ENCODE measurements around the gene JMJD6. TPM values are rescaled to one million over a fixed set of nuclear protein-coding genes. Genes with fewer than 3 reads are reported as not detected.

The JMJD6 gene
- total RNA-seq, 4 donors from 2014 or later = 21.5 to 42.6 (median 38.8) TPM

DNA sequence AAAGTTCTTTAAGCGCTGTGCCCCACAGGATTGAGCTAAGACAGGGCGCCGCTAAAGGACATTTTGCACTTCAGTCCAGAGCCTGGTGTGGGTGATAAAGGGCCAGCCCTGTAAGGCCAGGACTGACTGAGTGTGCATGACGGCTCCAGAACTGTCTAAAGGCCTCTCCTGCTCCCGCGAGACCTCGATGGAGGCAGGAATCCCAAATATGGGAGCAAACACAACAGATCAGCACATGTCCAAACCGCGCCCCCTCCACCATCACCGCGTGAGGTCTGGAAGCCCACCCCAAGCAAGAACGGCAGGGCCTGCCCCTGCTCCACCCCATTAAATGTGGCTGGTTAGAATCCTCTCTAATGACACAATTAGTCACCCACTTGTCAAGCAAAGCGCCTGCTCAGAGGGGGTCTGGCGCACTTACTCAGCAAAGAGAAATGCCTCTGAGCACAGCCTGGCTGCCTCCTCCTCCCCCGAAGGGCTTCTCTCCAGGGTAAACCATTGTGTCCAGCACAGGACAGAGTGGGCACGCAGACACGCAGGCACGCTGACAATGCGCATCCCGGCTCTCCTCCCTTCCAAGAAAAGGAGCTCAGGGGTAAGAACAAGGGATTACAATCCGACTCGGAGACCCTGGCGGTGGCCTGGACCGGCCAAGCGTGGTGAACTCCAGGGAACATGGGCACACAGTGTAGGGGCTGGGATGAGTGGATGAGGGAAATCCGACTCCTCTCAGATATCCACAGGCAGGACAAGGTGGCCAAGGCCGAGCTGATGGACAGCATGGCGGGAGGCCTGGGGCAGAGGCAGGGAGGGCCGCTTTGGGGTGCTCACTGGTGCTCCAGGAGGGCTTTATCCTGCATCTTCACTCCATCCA, 17.1 kb downstream of the JMJD6 start:
- peak overlapping the region; percentile 49 to 78 (median 62) for H3K4me3 ChIP-seq
- no peaks in the 10 kb centered on the region for H3K9me3 ChIP-seq
- peaks cover 0 to 18% (median 3%) of the 10 kb centered on the region in 4 donors for H3K4me1 ChIP-seq
- peak in 2 of 3 donors; percentile 35 to 72 for DNase-seq
- H3K27me3 ChIP-seq = no peaks in the 10 kb centered on the region
- TF ChIP-seq POLR2A (IDR thresholded peaks at IDR 0.05) = no peak
- TF ChIP-seq, protein P1, sequence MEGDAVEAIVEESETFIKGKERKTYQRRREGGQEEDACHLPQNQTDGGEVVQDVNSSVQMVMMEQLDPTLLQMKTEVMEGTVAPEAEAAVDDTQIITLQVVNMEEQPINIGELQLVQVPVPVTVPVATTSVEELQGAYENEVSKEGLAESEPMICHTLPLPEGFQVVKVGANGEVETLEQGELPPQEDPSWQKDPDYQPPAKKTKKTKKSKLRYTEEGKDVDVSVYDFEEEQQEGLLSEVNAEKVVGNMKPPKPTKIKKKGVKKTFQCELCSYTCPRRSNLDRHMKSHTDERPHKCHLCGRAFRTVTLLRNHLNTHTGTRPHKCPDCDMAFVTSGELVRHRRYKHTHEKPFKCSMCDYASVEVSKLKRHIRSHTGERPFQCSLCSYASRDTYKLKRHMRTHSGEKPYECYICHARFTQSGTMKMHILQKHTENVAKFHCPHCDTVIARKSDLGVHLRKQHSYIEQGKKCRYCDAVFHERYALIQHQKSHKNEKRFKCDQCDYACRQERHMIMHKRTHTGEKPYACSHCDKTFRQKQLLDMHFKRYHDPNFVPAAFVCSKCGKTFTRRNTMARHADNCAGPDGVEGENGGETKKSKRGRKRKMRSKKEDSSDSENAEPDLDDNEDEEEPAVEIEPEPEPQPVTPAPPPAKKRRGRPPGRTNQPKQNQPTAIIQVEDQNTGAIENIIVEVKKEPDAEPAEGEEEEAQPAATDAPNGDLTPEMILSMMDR (IDR thresholded peaks at IDR 0.05) = no peak
- peak overlapping the region; percentile 72 to 89 (median 80) for H3K27ac ChIP-seq
- peaks cover 0 to 15% (median 0%) of the 10 kb centered on the region in 3 donors for H3K36me3 ChIP-seq

DNA sequence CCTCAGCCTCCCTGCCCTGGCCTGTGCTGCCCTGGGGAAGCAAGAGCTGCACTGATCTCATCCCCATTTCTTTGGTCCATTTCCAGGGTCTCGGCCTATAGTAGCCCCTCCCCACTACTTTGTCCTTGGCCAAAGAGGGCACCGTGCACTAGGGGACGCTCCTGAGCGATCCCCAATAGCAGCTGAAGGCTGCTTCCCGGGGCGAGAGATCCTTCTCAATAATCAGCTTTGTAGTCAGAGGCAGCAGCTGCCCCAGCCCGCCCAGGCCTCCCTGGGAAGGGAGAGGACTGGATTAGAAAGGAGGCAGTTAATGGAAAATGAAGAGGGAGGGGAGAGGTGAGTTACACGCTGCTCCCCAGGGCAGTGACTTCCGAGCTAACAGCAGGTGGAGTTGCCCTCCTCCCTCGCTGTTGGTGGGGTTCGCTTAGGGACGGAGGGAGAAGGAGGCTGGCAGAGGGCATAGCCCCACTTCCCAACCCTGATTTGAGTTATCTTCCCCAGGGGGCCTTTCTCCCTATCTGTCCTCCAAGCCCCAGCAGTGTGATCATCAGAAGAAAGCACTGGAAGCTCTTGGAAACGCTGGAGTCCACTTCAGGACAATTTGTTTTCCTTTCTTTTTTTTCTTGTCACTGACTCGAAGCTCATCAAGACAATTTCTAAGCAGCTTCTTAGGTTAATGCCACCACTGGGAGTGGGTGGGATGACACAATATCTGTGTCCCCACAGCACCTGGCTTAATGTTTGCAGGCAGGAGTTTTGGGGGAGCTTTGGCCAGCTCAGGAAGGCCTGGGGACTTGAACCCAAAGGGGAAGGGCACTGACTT, 18.2 kb downstream of the JMJD6 start:
- Histone ChIP-seq H3K4me1 (peaks cover 0 to 18% (median 3%) of the 10 kb centered on the region in 4 donors), H3K4me3 (peak overlapping the region in 2 of 4 donors; percentile 16 to 78), H3K27ac (peak overlapping the region; percentile 36 to 89 (median 80)), H3K27me3 (no peaks in the 10 kb centered on the region), H3K9me3 (no peaks in the 10 kb centered on the region), H3K36me3 (peaks cover 0 to 5% (median 0%) of the 10 kb centered on the region in 3 donors)
- TF ChIP-seq, protein P1 (IDR thresholded peaks at IDR 0.05) = no peak
- TF ChIP-seq POLR2A (IDR thresholded peaks at IDR 0.05) = no peak
- no peak for DNase-seq

DNA sequence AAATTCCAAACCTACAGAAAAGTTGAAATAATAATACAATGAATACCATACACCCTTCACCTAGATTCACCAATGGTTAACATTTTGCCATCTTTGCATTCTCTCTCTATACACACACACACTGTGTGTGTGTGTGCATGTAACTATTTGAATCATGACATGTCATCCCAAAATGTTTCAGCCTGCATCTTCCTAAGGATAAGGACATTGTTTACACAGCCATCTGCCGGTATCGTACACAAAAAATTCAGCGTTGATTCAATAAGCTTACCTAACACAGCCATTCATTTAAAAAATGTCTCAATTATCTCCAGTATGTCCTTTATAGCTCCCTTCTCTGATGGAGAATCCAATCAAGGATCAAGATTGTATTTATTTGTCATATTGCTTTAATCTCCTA, 19.6 kb downstream of the JMJD6 start:
- Histone ChIP-seq H3K4me1 (peaks cover 0 to 18% (median 3%) of the 10 kb centered on the region in 4 donors), H3K27ac (no peak overlapping the region), H3K36me3 (no peaks in the 10 kb centered on the region), H3K27me3 (no peaks in the 10 kb centered on the region), H3K9me3 (no peaks in the 10 kb centered on the region), H3K4me3 (no peak overlapping the region)
- no peak for DNase-seq
- TF ChIP-seq, protein P1 (IDR thresholded peaks at IDR 0.05) = no peak
- no peak for TF ChIP-seq POLR2A (IDR thresholded peaks at IDR 0.05)

DNA sequence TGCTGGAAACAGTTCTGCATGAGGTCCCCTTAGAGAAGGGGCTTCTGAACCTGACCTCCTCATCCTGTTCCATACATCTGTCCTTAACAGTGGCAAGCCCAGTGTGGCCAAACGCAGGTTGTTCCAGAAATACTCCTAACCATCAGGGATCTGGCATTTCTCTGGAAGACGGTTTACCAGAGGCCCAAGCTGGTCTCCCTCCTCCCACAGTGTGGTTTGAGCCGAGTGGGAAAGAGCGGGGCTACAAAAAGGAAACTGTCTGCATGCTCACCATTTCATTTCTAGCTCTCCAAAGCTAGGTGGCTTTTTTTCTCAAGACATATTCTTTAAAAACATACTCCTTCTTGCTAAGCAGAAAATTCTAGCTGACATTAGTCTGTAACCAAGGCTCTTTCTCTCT, 21.6 kb downstream of the JMJD6 start:
- Histone ChIP-seq H3K27ac (no peak overlapping the region), H3K4me3 (no peak overlapping the region), H3K9me3 (no peaks in the 10 kb centered on the region), H3K27me3 (no peaks in the 10 kb centered on the region), H3K36me3 (no peaks in the 10 kb centered on the region), H3K4me1 (peaks cover 0 to 17% (median 0%) of the 10 kb centered on the region in 4 donors)
- TF ChIP-seq POLR2A (IDR thresholded peaks at IDR 0.05) = no peak
- TF ChIP-seq, protein P1 (IDR thresholded peaks at IDR 0.05) = no peak
- no peak for DNase-seq

DNA sequence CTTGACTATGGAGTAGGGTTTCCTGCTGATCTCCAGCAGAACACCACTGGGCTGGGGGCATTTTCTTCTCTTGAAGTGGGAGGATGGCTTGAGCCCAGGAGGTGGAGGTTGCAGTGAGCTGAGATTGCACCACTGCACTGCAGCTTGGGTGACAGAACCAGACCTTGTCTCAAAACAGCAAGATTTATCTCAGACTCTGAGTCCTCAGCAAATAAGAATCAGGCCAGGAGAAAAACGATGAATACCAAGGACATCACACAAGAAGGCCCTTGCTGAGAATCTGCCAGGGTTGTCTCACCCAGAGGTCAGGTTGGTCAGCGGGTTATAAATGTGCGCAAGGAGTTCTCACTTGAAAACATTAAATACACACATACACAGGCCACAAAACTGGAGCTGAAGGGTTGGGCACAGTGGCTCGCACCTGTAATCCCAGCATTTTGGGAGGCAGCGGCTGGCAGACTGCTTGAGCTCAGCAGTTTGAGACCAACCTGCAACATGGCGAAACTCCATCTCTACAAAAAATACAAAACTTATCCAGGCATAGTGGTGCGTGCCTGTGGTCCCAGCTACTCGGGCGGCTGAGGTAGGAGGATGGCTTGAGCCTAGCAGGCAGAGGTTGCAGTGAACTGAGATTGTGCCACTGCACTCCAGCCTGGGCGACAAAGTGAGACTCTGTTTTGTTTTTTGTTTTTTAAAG, 23.3 kb downstream of the JMJD6 start:
- no peak overlapping the region for H3K4me3 ChIP-seq
- no peaks in the 10 kb centered on the region for H3K27me3 ChIP-seq
- H3K9me3 ChIP-seq = no peaks in the 10 kb centered on the region
- no peaks in the 10 kb centered on the region for H3K36me3 ChIP-seq
- peaks cover 0 to 18% (median 0%) of the 10 kb centered on the region in 4 donors for H3K4me1 ChIP-seq
- TF ChIP-seq, protein P1 (IDR thresholded peaks at IDR 0.05) = no peak
- no peak for TF ChIP-seq POLR2A (IDR thresholded peaks at IDR 0.05)
- DNase-seq = no peak
- no peak overlapping the region for H3K27ac ChIP-seq

All from Peyer's patch (tissue), 4 donors.